HCT116 (cell line): Measurements from ENCODE around the gene DHRS12. TPM values are rescaled to one million over a fixed set of nuclear protein-coding genes. Genes with fewer than 3 reads are reported as not detected.

ENCODE experiments used
- ATAC-seq: fragments of 200-7000 bp; cut with Tn5 transposase; 2 replicates; pipeline ENCODE4 v1.9.1; 2020; ENCODE audit warnings: mild to moderate bottlenecking, moderate library complexity
- BruUV-seq: library from RNA; stranded (reverse); fragments of 400-500 nt; replicated peaks from 2 replicates; lab custom pipeline; 2021; lab: Mats Ljungman, UMichigan
- CTCF ChIA-PET: fragments of 300-600 bp; sonication (Branson Sonifier 250); formaldehyde crosslinking; loops from one replicate; lab custom pipeline; 2021; ENCODE audit warnings: antibody characterized with exemption; lab: Charles Lee
- POLR2A ChIA-PET: fragments of 300-600, 350-600 bp; sonication (Branson Sonifier 250); formaldehyde crosslinking; loops from one replicate; lab custom pipeline; 2021; ENCODE audit warnings: antibody characterized with exemption; lab: Charles Lee
- RAD21 ChIA-PET, 2 experiments: fragments of 300-600 bp; sonication (Branson Sonifier 250); formaldehyde crosslinking; loops; one replicate each; lab custom pipeline; 2023; ENCODE audit warnings: low total read pairs in 2 of 2; ENCODE audit not compliant: uncharacterized antibody in 2 of 2, unreplicated experiment in 2 of 2, low non-redundant PET in 1 of 2; lab: Charles Lee
- DNase-seq: peaks from one replicate; pipeline ENCODE4 v3.0.0-alpha.2; 2010; ENCODE audit warnings: low read depth, low spot score
- H2AFZ ChIP-seq: fragments of 200-600 bp; shearing (Covaris generic), sonication (generic); 2 replicates; pipeline ENCODE4 v1.6.1; 2017; ENCODE audit warnings: low read depth, mixed run types, mixed read lengths, antibody characterized with exemption, low read length; ENCODE audit not compliant: poor library complexity, severe bottlenecking
- H3K27ac ChIP-seq: 2 replicates; pipeline ENCODE4 v1.5.1; 2012; ENCODE audit warnings: low read depth, low read length
- H3K27me3 ChIP-seq: fragments of 200-600 bp; sonication (generic); 2 replicates; pipeline ENCODE4 v1.6.1; 2016; ENCODE audit warnings: mixed run types, low read length, mixed read lengths; ENCODE audit not compliant: insufficient read depth
- H3K36me3 ChIP-seq, 2 experiments: fragments of 200-500 bp in 1 of 2; fragments of 200-600 bp in 1 of 2; sonication (Bioruptor generic) in 1 of 2; sonication (generic) in 1 of 2; 2 replicates each; pipeline versions ENCODE4 v1.5.1 to v1.6.1; 2014 to 2016; ENCODE audit warnings: low read length in 2 of 2, inconsistent platforms in 1 of 2, mixed read lengths in 1 of 2, mixed run types in 1 of 2; ENCODE audit not compliant: insufficient read depth in 2 of 2, control insufficient read depth in 1 of 2
- H3K4me1 ChIP-seq, 2 experiments: fragments of 200-600 bp in 1 of 2; sonication (generic) in 1 of 2; 2 replicates each; pipeline versions ENCODE4 v1.5.1 to v1.6.1; 2012 to 2017; ENCODE audit warnings: low read length in 2 of 2, inconsistent platforms in 1 of 2, mild to moderate bottlenecking in 1 of 2, mixed read lengths in 1 of 2, mixed run types in 1 of 2, moderate library complexity in 1 of 2; ENCODE audit not compliant: insufficient read depth in 2 of 2, control insufficient read depth in 1 of 2
- H3K4me2 ChIP-seq: fragments of 200-600 bp; sonication (generic); 2 replicates; pipeline ENCODE4 v1.6.1; 2017; ENCODE audit warnings: mixed run types, low read length, mixed read lengths
- H3K4me3 ChIP-seq, 2 experiments: fragments of 200-600 bp in 1 of 2; sonication (generic) in 1 of 2; replicated peaks in 1 of 2; 2 replicates each; pipeline ENCODE4 v1.5.1; 2011 to 2016; ENCODE audit warnings: low read length in 2 of 2, control low read depth in 1 of 2, low read depth in 1 of 2, mild to moderate bottlenecking in 1 of 2, mixed read lengths in 1 of 2, mixed run types in 1 of 2
- H3K79me2 ChIP-seq: fragments of 200-600 bp; sonication (generic); 2 replicates; pipeline ENCODE4 v1.6.1; 2017; ENCODE audit warnings: mild to moderate bottlenecking, mixed run types, low read length, moderate library complexity, mixed read lengths; ENCODE audit not compliant: insufficient read depth
- H3K9ac ChIP-seq: fragments of 200-600 bp; sonication (generic); 2 replicates; pipeline ENCODE4 v1.6.1; 2016; ENCODE audit warnings: low read length, mixed read lengths
- H3K9me2 ChIP-seq: fragments of 200-600 bp; sonication (generic), shearing (Covaris generic); 2 replicates; pipeline ENCODE4 v1.6.1; 2017; ENCODE audit warnings: mixed run types, mild to moderate bottlenecking, moderate library complexity; ENCODE audit not compliant: insufficient read depth
- H3K9me3 ChIP-seq, 2 experiments: fragments of 200-500 bp in 1 of 2; fragments of 200-600 bp in 1 of 2; sonication (Bioruptor generic) in 1 of 2; sonication (generic) in 1 of 2; 2 replicates each; pipeline ENCODE4 v1.6.1; 2014 to 2017; ENCODE audit warnings: low read length in 2 of 2, mixed read lengths in 2 of 2, inconsistent platforms in 1 of 2, low read depth in 1 of 2, mild to moderate bottlenecking in 1 of 2, mixed run types in 1 of 2, moderate library complexity in 1 of 2; ENCODE audit not compliant: control insufficient read depth in 1 of 2, insufficient read depth in 1 of 2
- H4K20me1 ChIP-seq: fragments of 200-600 bp; sonication (generic), shearing (Covaris generic); 2 replicates; pipeline ENCODE4 v1.6.1; 2017; ENCODE audit warnings: mixed run types, mild to moderate bottlenecking, moderate library complexity; ENCODE audit not compliant: insufficient read depth
- CBX3 ChIP-seq: IDR thresholded peaks from 2 replicates; pipeline ENCODE4 v1.6.1; 2012; ENCODE audit warnings: low read depth
- POLR2AphosphoS5 ChIP-seq: IDR thresholded peaks from 2 replicates; pipeline ENCODE4 v1.6.1; 2011; ENCODE audit warnings: mild to moderate bottlenecking, low read depth, low read length, moderate library complexity
- YY1 ChIP-seq: IDR thresholded peaks from 2 replicates; pipeline ENCODE4 v1.6.1; 2011; ENCODE audit warnings: low read length, low read depth, moderate library complexity, mild to moderate bottlenecking; ENCODE audit not compliant: insufficient replicate concordance; ENCODE audit errors: extremely low read depth
- intact Hi-C: fragments of 100-400 bp; cut with micrococcal nuclease; formaldehyde crosslinking; loops from 2 replicates; pipeline ENCODE4 v1.10.0; 2022
- total RNA-seq: library from RNA; stranded (reverse); gene quantifications from one replicate; pipeline ENCODE4 v1.2.1, GENCODE V29; 2021; ENCODE audit not compliant: unreplicated experiment
- TF ChIP-seq, protein P1 (sequence below), 3 experiments: fragments of 200-600 bp in 1 of 3; sonication (generic) in 1 of 3; IDR thresholded peaks in 2 of 3; conservative IDR thresholded peaks in 1 of 3; 2 replicates each; pipeline ENCODE4 v1.5.1; 2012 to 2017; ENCODE audit warnings: low read depth in 2 of 3, low read length in 2 of 3, antibody characterized with exemption in 1 of 3, borderline replicate concordance in 1 of 3, control low read depth in 1 of 3, mild to moderate bottlenecking in 1 of 3, mixed read lengths in 1 of 3, mixed run types in 1 of 3, moderate library complexity in 1 of 3; ENCODE audit not compliant: insufficient read depth in 1 of 3

DHRS12 gene
- total RNA-seq, 1 experiment from 2014 or later: 3.9 TPM

DNA sequence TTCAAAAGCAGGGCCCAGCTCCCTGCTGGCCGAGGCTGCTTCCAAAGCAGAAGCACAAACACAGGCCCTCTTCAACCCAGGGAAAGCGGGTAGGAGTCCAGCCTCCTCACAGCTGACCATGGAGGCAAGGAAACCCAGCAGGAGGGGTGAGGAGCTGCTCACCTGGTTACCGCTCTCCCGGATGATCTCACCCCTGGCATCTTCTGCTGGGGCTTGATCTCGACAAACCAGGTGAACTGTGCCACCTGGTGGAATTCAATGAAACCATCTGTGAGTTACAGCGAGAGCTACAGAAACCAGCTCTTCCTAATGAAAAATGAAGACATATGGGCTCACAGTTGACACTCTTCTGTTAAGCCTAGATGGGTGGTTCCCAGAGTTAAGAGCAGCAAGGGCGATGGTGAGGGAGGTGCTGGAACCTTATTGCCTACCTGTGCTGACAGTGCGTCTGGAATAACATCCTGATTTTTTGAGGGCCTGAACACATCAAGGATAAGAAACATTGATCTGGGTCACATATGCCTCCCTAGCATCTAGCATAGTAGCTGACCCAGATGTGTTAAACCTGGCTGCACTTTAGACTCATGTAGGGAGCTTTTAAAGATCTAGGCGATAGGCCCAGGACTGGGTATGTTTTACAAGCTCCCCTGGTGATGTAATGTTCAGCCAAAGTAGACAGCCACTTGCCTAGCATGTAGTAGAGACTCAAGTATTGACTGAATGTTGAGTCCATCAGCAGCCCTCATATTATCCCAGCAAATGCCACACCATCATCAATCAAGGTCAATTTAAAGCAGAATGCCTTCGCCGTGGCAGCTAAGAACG, 6.1 kb downstream of the DHRS12 start:
- no peak overlapping the region for H3K27ac ChIP-seq
- no peak overlapping the region for H2AFZ ChIP-seq
- H3K9ac ChIP-seq: no peak overlapping the region
- ATAC-seq: peak; percentile 81
- H3K36me3 ChIP-seq: no peaks in the 10 kb centered on the region
- TF ChIP-seq POLR2AphosphoS5 (no peak), CBX3 (no peak), YY1 (no peak)
- TF ChIP-seq, protein P1, sequence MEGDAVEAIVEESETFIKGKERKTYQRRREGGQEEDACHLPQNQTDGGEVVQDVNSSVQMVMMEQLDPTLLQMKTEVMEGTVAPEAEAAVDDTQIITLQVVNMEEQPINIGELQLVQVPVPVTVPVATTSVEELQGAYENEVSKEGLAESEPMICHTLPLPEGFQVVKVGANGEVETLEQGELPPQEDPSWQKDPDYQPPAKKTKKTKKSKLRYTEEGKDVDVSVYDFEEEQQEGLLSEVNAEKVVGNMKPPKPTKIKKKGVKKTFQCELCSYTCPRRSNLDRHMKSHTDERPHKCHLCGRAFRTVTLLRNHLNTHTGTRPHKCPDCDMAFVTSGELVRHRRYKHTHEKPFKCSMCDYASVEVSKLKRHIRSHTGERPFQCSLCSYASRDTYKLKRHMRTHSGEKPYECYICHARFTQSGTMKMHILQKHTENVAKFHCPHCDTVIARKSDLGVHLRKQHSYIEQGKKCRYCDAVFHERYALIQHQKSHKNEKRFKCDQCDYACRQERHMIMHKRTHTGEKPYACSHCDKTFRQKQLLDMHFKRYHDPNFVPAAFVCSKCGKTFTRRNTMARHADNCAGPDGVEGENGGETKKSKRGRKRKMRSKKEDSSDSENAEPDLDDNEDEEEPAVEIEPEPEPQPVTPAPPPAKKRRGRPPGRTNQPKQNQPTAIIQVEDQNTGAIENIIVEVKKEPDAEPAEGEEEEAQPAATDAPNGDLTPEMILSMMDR (IDR thresholded peaks at IDR 0.05 in 2 of 3, conservative IDR thresholded peaks at IDR 0.05 in 1 of 3; ENCODE audit: borderline replicate concordance in 1 of 3, insufficient read depth in 1 of 3, low read depth in 2 of 3, low read length in 2 of 3): peak in 2 of 3 experiments; percentile 64 to 70; a peak in 4 of 6 replicates
- BruUV-seq: no TSS peak
- intact Hi-C loops: loop anchor here (1.0 to 5.0 kb wide), 6 partner anchors 216 to 673 kb away; partner anchors contain the start of genes FAM124A and WDFY2
- H3K79me2 ChIP-seq: no peaks in the 10 kb centered on the region
- DNase-seq: peak; percentile 66
- no peaks in the 10 kb centered on the region for H3K9me3 ChIP-seq
- H3K27me3 ChIP-seq: no peaks in the 10 kb centered on the region
- POLR2A ChIA-PET: interaction anchor here (0.6 to 1.9 kb wide), 4 partner anchors 345 to 672 kb away, joined by 3 to 14 read pairs (median 6); partner anchors contain the start of gene INTS6
- H3K9me2 ChIP-seq: no peaks in the 10 kb centered on the region
- RAD21 ChIA-PET: interaction anchor here (0.7 to 2.1 kb wide), 12 partner anchors 207 to 673 kb away, joined by 3 to 17 read pairs (median 4); partner anchors contain the start of gene INTS6 (in 1 of the 2)
- no peaks in the 10 kb centered on the region for H4K20me1 ChIP-seq
- H3K4me3 ChIP-seq: no peak overlapping the region
- H3K4me2 ChIP-seq: peak overlapping the region; percentile 20; the same call in 1 of the 2 replicates
- peaks cover 25 to 30% of the 10 kb centered on the region in 2 experiments for H3K4me1 ChIP-seq
- CTCF ChIA-PET: interaction anchor here (0.6 to 5.4 kb wide), 28 partner anchors 9 to 686 kb away, joined by 3 to 90 read pairs (median 5); partner anchors contain the start of gene INTS6
